Panc1 (cell line): ENCODE measurements around the gene TBC1D22A.

Experiments
- CTCF ChIP-seq: fragments of 450-650 bp; IDR thresholded peaks from 2 replicates; pipeline ENCODE4 v1.5.1; 2017; ENCODE audit warnings: mild to moderate bottlenecking
- POLR2AphosphoS5 ChIP-seq: IDR thresholded peaks from 2 replicates; pipeline ENCODE4 v1.6.1; 2012; ENCODE audit warnings: mild to moderate bottlenecking, low read depth, low read length, moderate library complexity
- TCF7L2 ChIP-seq: IDR thresholded peaks from 2 replicates; pipeline ENCODE4 v1.6.1; 2011; ENCODE audit warnings: mild to moderate bottlenecking, low read depth, low read length, inconsistent platforms
- TF ChIP-seq, protein P1 (sequence below), 2 experiments: IDR thresholded peaks; 2 replicates each; pipeline ENCODE4 v1.6.1; 2011 to 2012; ENCODE audit warnings: low read depth in 2 of 2, control low read depth in 1 of 2, low read length in 1 of 2, mild to moderate bottlenecking in 1 of 2, moderate library complexity in 1 of 2; ENCODE audit not compliant: insufficient read depth in 1 of 2

GRCh38 chr22:47156352-47157092 lies 394.1 kb downstream of the TBC1D22A start:
- TF ChIP-seq CTCF (no peak), POLR2AphosphoS5 (no peak), TCF7L2 (no peak)
- TF ChIP-seq, protein P1, sequence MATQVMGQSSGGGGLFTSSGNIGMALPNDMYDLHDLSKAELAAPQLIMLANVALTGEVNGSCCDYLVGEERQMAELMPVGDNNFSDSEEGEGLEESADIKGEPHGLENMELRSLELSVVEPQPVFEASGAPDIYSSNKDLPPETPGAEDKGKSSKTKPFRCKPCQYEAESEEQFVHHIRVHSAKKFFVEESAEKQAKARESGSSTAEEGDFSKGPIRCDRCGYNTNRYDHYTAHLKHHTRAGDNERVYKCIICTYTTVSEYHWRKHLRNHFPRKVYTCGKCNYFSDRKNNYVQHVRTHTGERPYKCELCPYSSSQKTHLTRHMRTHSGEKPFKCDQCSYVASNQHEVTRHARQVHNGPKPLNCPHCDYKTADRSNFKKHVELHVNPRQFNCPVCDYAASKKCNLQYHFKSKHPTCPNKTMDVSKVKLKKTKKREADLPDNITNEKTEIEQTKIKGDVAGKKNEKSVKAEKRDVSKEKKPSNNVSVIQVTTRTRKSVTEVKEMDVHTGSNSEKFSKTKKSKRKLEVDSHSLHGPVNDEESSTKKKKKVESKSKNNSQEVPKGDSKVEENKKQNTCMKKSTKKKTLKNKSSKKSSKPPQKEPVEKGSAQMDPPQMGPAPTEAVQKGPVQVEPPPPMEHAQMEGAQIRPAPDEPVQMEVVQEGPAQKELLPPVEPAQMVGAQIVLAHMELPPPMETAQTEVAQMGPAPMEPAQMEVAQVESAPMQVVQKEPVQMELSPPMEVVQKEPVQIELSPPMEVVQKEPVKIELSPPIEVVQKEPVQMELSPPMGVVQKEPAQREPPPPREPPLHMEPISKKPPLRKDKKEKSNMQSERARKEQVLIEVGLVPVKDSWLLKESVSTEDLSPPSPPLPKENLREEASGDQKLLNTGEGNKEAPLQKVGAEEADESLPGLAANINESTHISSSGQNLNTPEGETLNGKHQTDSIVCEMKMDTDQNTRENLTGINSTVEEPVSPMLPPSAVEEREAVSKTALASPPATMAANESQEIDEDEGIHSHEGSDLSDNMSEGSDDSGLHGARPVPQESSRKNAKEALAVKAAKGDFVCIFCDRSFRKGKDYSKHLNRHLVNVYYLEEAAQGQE (IDR thresholded peaks at IDR 0.05; ENCODE audit: insufficient read depth in 1 of 2, low read depth in 2 of 2, low read length in 1 of 2) = no peak
